ENCODE measurements around the gene PCCB. TPM values are rescaled to one million over a fixed set of nuclear protein-coding genes. Genes with fewer than 3 reads are reported as not detected.

PCCB gene
- polyA plus RNA-seq, 1 donor from 2014 or later = 18.3 TPM

DNA sequence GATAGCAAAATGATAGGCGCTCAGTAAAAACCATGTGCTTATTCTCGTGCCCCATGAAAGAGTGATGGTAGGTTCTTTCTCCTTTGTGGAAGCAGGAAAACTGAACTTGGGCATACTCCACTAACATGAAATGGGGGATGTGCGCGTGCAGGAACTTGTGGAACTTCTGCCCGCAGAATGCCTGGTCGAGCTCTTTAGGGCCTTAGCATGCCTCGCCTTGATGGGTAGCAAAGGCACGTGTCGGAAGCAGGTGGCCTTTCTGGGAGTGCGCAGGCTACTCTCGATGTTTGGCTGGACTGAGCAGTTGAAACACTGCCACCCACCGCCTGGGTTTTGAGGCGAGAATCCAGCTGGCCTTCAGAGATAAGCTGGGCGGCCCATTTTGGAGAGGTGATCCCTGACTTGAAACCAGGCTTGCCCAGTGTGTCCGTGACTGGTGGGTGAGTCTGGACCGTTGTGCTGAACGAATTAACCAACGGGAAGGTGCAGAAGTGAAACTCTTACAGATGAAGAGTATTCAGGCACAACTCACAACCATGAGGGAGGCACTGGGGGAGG lies 842 bp downstream of the PCCB start:
- peaks cover 13% of the 10 kb centered on the region for H3K79me2 ChIP-seq (replicated peaks; ENCODE audit: insufficient read depth, low read length)
- peak overlapping the region; percentile 86 for H3K27ac ChIP-seq (ENCODE audit: low read length)

DNA sequence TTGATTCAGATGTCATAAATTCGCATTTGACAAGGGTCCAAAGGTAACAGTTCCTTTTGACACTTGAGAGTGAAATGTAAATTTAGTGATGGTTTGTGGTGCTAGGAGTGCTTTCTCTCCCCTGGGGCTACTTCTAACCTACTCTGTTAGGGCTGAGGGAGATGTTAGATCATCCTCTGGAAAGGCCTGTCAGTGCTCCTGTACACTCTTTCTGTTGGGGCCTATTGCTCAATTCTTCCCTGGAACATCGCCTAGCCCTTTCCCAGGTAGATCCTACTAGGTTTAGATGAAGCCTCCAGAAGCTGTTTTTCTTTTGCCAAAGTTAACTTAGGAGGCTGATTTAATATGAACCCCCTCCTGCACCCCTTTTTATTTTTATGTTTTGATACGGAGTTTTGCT lies 1.4 kb downstream of the PCCB start:
- H3K27ac ChIP-seq (ENCODE audit: low read length) = no peak overlapping the region
- peaks cover 13% of the 10 kb centered on the region for H3K79me2 ChIP-seq (replicated peaks; ENCODE audit: insufficient read depth, low read length)
- TF ChIP-seq RAD21 (conservative IDR thresholded peaks at IDR 0.05) = no peak
- TF ChIP-seq EZH2 (IDR thresholded peaks at IDR 0.05; ENCODE audit: borderline replicate concordance, insufficient read depth, low read length, poor library complexity, severe bottlenecking) = no peak
- no peak for TF ChIP-seq POLR2AphosphoS5 (IDR thresholded peaks at IDR 0.05)
- no peak for TF ChIP-seq CTCF (IDR thresholded peaks at IDR 0.05; ENCODE audit: poor library complexity, severe bottlenecking)
- no peak for TF ChIP-seq SMC3 (conservative IDR thresholded peaks at IDR 0.05; ENCODE audit: poor library complexity)
- no peak for TF ChIP-seq EP300 (conservative IDR thresholded peaks at IDR 0.05; ENCODE audit: poor library complexity, severe bottlenecking)
- no peak for TF ChIP-seq REST (IDR thresholded peaks at IDR 0.05; ENCODE audit: borderline replicate concordance)
- no peak for TF ChIP-seq TAF1 (IDR thresholded peaks at IDR 0.05; ENCODE audit: low read depth)
- TF ChIP-seq MXI1 (conservative IDR thresholded peaks at IDR 0.05; ENCODE audit: poor library complexity, severe bottlenecking) = no peak
- peak overlapping the region; percentile 71 for H3K4me2 ChIP-seq (ENCODE audit: low read length)
- H3K36me3 ChIP-seq (ENCODE audit: insufficient read depth, low read length) = no peaks in the 10 kb centered on the region
- H2AFZ ChIP-seq (ENCODE audit: low read depth, low read length) = no peak overlapping the region
- no peaks in the 10 kb centered on the region for H4K20me1 ChIP-seq (ENCODE audit: insufficient read depth)
- H3K9ac ChIP-seq (ENCODE audit: low read length) = no peak overlapping the region
- peaks cover 4% of the 10 kb centered on the region for H3F3A ChIP-seq (ENCODE audit: insufficient read depth, low read length, poor library complexity, severe bottlenecking)
- peak overlapping the region; percentile 75 for H3K4me3 ChIP-seq (ENCODE audit: low read length)
- no peaks in the 10 kb centered on the region for H3K27me3 ChIP-seq (ENCODE audit: insufficient read depth, low read depth, low read length)
- H3K9me3 ChIP-seq (ENCODE audit: low read length) = no peaks in the 10 kb centered on the region
- H3K9me2 ChIP-seq (ENCODE audit: insufficient read depth, low read length) = no peaks in the 10 kb centered on the region

More for the DNA sequence above, 842 bp downstream of the PCCB start:
- H3K9me2 ChIP-seq (ENCODE audit: insufficient read depth, low read length) = no peaks in the 10 kb centered on the region
- TF ChIP-seq MXI1 (conservative IDR thresholded peaks at IDR 0.05; ENCODE audit: poor library complexity, severe bottlenecking) (peak; percentile 51), EZH2 (IDR thresholded peaks at IDR 0.05; ENCODE audit: borderline replicate concordance, insufficient read depth, low read length, poor library complexity, severe bottlenecking) (no peak)
- no peaks in the 10 kb centered on the region for H3K36me3 ChIP-seq (ENCODE audit: insufficient read depth, low read length)
- no peaks in the 10 kb centered on the region for H3K9me3 ChIP-seq (ENCODE audit: low read length)
- peak overlapping the region; percentile 71 for H3K4me2 ChIP-seq (ENCODE audit: low read length)
- peak overlapping the region; percentile 75 for H3K4me3 ChIP-seq (ENCODE audit: low read length)
- H3F3A ChIP-seq (ENCODE audit: insufficient read depth, low read length, poor library complexity, severe bottlenecking) = peaks cover 4% of the 10 kb centered on the region
- no peaks in the 10 kb centered on the region for H4K20me1 ChIP-seq (ENCODE audit: insufficient read depth)
- H2AFZ ChIP-seq (ENCODE audit: low read depth, low read length) = peak overlapping the region; percentile 89
- H3K9ac ChIP-seq (ENCODE audit: low read length) = peak overlapping the region; percentile 76
- H3K27me3 ChIP-seq (ENCODE audit: insufficient read depth, low read depth, low read length) = no peaks in the 10 kb centered on the region
